WTC11 (cell line): ENCODE results near the gene CHDH. TPM values are rescaled to one million over a fixed set of nuclear protein-coding genes. Genes with fewer than 3 reads are reported as not detected.

ENCODE experiments used
- ATAC-seq: fragments of 200-7000 bp; cut with Tn5 transposase; 2 replicates; pipeline ENCODE4 v1.10.0; 2021; ENCODE audit warnings: mild to moderate bottlenecking, moderate library complexity
- CTCF ChIA-PET: fragments of 300-600 bp; sonication (Branson Sonifier 250); formaldehyde crosslinking; loops from one replicate; lab custom pipeline; 2021; ENCODE audit warnings: antibody characterized with exemption; lab: Charles Lee
- POLR2A ChIA-PET: fragments of 350-600 bp; sonication (Branson Sonifier 250); formaldehyde crosslinking; loops from one replicate; lab custom pipeline; 2021; ENCODE audit warnings: antibody characterized with exemption; lab: Charles Lee
- DNase-seq: peaks from one replicate; pipeline ENCODE4 v3.0.0; 2021; ENCODE audit warnings: low spot score
- H3K27ac Mint-ChIP-seq: 2 replicates; pipeline ENCODE4 v1.8.0; 2021; ENCODE audit warnings: mixed read lengths
- H3K27me3 Mint-ChIP-seq: 2 replicates; pipeline ENCODE4 v1.8.0; 2021; ENCODE audit warnings: low read depth, mild to moderate bottlenecking, moderate library complexity, mixed read lengths
- H3K36me3 Mint-ChIP-seq: 2 replicates; pipeline ENCODE4 v1.8.0; 2021; ENCODE audit warnings: mixed read lengths
- H3K4me1 Mint-ChIP-seq: 2 replicates; pipeline ENCODE4 v1.8.0; 2022; ENCODE audit warnings: mixed read lengths
- H3K4me3 Mint-ChIP-seq: 2 replicates; pipeline ENCODE4 v1.8.0; 2021; ENCODE audit warnings: mild to moderate bottlenecking, moderate library complexity, mixed read lengths
- H3K9me3 Mint-ChIP-seq: 2 replicates; pipeline ENCODE4 v1.8.0; 2021; ENCODE audit warnings: mixed read lengths
- CREM ChIP-seq: sonication (generic); formaldehyde crosslinking; IDR thresholded peaks from 2 replicates; pipeline ENCODE4 v1.8.1; 2022; ENCODE audit warnings: mild to moderate bottlenecking, missing genetic modification reagents, moderate library complexity
- GRHL2 ChIP-seq: fragments of 250-450 bp; sonication (Bioruptor Pico); IDR thresholded peaks from 2 replicates; pipeline ENCODE4 v1.8.0; 2022; ENCODE audit warnings: mild to moderate bottlenecking, moderate library complexity; ENCODE audit not compliant: insufficient replicate concordance, severe bottlenecking
- JAZF1 ChIP-seq: fragments of 250-450 bp; sonication (Bioruptor Pico); IDR thresholded peaks from 2 replicates; pipeline ENCODE4 v1.9.0; 2021; ENCODE audit warnings: moderate library complexity, mild to moderate bottlenecking, inconsistent platforms
- JUN ChIP-seq: sonication (generic); formaldehyde crosslinking; IDR thresholded peaks from 2 replicates; pipeline ENCODE4 v1.8.0; 2023; ENCODE audit warnings: mild to moderate bottlenecking, missing genetic modification reagents
- NFATC4 ChIP-seq: fragments of 250-450 bp; sonication (Bioruptor Pico); IDR thresholded peaks from 2 replicates; pipeline ENCODE4 v1.9.0; 2021; ENCODE audit warnings: mild to moderate bottlenecking
- NFYB ChIP-seq: sonication (generic); formaldehyde crosslinking; conservative IDR thresholded peaks from 2 replicates; pipeline ENCODE4 v1.8.0; 2022; ENCODE audit warnings: low read depth, missing genetic modification reagents
- SMAD4 ChIP-seq: sonication (generic); formaldehyde crosslinking; IDR thresholded peaks from 2 replicates; pipeline ENCODE4 v1.8.0; 2022; ENCODE audit warnings: mild to moderate bottlenecking, missing genetic modification reagents
- ZNF396 ChIP-seq: fragments of 250-450 bp; sonication (Bioruptor Pico); IDR thresholded peaks from 2 replicates; pipeline ENCODE4 v1.8.0; 2021; ENCODE audit warnings: mild to moderate bottlenecking, moderate library complexity, borderline replicate concordance
- total RNA-seq: library from RNA; stranded (reverse); gene quantifications from 3 replicates; pipeline ENCODE4 v1.2.3, GENCODE V29; 2021
- TF ChIP-seq, protein P1 (sequence below): sonication (generic); formaldehyde crosslinking; IDR thresholded peaks from 2 replicates; pipeline ENCODE4 v1.8.1; 2023; ENCODE audit warnings: mild to moderate bottlenecking, missing genetic modification reagents, moderate library complexity
- TF ChIP-seq, protein P2 (sequence below): sonication (generic); formaldehyde crosslinking; IDR thresholded peaks from 2 replicates; pipeline ENCODE4 v1.8.1; 2023; ENCODE audit warnings: mild to moderate bottlenecking, missing genetic modification reagents
- TF ChIP-seq, protein P3 (sequence below): sonication (generic); formaldehyde crosslinking; IDR thresholded peaks from 2 replicates; pipeline ENCODE4 v1.8.1; 2023; ENCODE audit warnings: mild to moderate bottlenecking, missing genetic modification reagents, borderline replicate concordance
- TF ChIP-seq, protein P4 (sequence below): fragments of 250-450 bp; sonication (Bioruptor Pico); IDR thresholded peaks from 2 replicates; pipeline ENCODE4 v1.9.0; 2021; ENCODE audit warnings: mild to moderate bottlenecking, borderline replicate concordance
- TF ChIP-seq, protein P5 (sequence below): sonication (generic); formaldehyde crosslinking; IDR thresholded peaks from 2 replicates; pipeline ENCODE4 v1.8.1; 2022; ENCODE audit warnings: mild to moderate bottlenecking, moderate library complexity, missing genetic modification reagents
- TF ChIP-seq, protein P6 (sequence below): sonication (generic); formaldehyde crosslinking; IDR thresholded peaks from 2 replicates; pipeline ENCODE4 v1.8.0; 2022; ENCODE audit warnings: mild to moderate bottlenecking, missing genetic modification reagents

The CHDH gene
- total RNA-seq, 1 experiment from 2014 or later = 11.7 TPM

DNA sequence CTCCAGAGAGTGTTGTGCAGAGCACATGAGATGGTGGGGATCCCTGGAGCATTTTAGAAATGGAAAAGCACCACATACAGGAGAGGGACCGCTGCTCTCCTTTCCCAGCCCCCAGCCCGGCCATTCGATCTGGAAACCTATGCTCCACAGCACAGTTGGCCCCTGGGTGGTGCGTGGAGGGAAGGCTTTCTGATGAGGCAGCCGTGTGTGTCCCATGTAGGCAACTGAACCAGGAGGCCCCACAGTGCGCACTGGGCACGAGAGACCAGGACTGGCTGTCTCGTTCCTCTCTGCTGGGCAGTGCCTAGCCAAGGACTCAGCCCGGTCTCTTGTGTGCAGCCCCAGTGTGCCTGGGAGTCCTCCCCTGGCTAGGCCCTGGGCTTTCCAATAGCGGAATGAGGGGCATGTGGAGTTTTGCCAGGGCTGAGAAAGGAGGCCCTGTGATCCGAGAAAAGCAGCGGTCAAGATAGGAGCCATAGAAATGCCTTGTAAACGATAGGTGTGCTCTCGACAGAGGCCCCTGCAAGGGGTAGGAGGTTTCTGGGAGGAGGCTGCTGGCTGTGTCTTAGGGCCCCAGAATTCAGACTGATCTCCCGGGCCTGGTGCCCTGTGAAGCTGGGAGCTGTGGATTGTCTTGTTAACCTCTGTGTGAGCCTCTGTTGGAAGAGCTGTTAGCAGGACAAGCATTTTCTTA, 39.0 kb downstream of the CHDH start:
- peaks cover 15% of the 10 kb centered on the region for H3K4me1 Mint-ChIP-seq
- no peak for DNase-seq
- no peaks in the 10 kb centered on the region for H3K27me3 Mint-ChIP-seq
- TF ChIP-seq CREM (CRISPR knock-in tag) (no peak), GRHL2 (CRISPR knock-in tag) (no peak), JAZF1 (CRISPR knock-in tag) (no peak), ZNF396 (CRISPR knock-in tag) (no peak)
- TF ChIP-seq, protein P1, sequence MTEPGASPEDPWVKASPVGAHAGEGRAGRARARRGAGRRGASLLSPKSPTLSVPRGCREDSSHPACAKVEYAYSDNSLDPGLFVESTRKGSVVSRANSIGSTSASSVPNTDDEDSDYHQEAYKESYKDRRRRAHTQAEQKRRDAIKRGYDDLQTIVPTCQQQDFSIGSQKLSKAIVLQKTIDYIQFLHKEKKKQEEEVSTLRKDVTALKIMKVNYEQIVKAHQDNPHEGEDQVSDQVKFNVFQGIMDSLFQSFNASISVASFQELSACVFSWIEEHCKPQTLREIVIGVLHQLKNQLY = no peak
- TF ChIP-seq, protein P2, sequence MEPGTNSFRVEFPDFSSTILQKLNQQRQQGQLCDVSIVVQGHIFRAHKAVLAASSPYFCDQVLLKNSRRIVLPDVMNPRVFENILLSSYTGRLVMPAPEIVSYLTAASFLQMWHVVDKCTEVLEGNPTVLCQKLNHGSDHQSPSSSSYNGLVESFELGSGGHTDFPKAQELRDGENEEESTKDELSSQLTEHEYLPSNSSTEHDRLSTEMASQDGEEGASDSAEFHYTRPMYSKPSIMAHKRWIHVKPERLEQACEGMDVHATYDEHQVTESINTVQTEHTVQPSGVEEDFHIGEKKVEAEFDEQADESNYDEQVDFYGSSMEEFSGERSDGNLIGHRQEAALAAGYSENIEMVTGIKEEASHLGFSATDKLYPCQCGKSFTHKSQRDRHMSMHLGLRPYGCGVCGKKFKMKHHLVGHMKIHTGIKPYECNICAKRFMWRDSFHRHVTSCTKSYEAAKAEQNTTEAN (CRISPR knock-in tag) = no peak
- TF ChIP-seq, protein P3, sequence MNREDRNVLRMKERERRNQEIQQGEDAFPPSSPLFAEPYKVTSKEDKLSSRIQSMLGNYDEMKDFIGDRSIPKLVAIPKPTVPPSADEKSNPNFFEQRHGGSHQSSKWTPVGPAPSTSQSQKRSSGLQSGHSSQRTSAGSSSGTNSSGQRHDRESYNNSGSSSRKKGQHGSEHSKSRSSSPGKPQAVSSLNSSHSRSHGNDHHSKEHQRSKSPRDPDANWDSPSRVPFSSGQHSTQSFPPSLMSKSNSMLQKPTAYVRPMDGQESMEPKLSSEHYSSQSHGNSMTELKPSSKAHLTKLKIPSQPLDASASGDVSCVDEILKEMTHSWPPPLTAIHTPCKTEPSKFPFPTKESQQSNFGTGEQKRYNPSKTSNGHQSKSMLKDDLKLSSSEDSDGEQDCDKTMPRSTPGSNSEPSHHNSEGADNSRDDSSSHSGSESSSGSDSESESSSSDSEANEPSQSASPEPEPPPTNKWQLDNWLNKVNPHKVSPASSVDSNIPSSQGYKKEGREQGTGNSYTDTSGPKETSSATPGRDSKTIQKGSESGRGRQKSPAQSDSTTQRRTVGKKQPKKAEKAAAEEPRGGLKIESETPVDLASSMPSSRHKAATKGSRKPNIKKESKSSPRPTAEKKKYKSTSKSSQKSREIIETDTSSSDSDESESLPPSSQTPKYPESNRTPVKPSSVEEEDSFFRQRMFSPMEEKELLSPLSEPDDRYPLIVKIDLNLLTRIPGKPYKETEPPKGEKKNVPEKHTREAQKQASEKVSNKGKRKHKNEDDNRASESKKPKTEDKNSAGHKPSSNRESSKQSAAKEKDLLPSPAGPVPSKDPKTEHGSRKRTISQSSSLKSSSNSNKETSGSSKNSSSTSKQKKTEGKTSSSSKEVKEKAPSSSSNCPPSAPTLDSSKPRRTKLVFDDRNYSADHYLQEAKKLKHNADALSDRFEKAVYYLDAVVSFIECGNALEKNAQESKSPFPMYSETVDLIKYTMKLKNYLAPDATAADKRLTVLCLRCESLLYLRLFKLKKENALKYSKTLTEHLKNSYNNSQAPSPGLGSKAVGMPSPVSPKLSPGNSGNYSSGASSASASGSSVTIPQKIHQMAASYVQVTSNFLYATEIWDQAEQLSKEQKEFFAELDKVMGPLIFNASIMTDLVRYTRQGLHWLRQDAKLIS = no peak
- TF ChIP-seq, protein P4, sequence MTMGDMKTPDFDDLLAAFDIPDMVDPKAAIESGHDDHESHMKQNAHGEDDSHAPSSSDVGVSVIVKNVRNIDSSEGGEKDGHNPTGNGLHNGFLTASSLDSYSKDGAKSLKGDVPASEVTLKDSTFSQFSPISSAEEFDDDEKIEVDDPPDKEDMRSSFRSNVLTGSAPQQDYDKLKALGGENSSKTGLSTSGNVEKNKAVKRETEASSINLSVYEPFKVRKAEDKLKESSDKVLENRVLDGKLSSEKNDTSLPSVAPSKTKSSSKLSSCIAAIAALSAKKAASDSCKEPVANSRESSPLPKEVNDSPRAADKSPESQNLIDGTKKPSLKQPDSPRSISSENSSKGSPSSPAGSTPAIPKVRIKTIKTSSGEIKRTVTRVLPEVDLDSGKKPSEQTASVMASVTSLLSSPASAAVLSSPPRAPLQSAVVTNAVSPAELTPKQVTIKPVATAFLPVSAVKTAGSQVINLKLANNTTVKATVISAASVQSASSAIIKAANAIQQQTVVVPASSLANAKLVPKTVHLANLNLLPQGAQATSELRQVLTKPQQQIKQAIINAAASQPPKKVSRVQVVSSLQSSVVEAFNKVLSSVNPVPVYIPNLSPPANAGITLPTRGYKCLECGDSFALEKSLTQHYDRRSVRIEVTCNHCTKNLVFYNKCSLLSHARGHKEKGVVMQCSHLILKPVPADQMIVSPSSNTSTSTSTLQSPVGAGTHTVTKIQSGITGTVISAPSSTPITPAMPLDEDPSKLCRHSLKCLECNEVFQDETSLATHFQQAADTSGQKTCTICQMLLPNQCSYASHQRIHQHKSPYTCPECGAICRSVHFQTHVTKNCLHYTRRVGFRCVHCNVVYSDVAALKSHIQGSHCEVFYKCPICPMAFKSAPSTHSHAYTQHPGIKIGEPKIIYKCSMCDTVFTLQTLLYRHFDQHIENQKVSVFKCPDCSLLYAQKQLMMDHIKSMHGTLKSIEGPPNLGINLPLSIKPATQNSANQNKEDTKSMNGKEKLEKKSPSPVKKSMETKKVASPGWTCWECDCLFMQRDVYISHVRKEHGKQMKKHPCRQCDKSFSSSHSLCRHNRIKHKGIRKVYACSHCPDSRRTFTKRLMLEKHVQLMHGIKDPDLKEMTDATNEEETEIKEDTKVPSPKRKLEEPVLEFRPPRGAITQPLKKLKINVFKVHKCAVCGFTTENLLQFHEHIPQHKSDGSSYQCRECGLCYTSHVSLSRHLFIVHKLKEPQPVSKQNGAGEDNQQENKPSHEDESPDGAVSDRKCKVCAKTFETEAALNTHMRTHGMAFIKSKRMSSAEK (CRISPR knock-in tag) = no peak
- TF ChIP-seq, all 79 proteins: peak for 0
- ChIA-PET POLR2A (no interaction called here), CTCF (no interaction called here)
- Mint-ChIP-seq H3K36me3 (no peaks in the 10 kb centered on the region), H3K9me3 (no peaks in the 10 kb centered on the region), H3K4me3 (no peak overlapping the region), H3K27ac (no peak overlapping the region)
- no peak for ATAC-seq

DNA sequence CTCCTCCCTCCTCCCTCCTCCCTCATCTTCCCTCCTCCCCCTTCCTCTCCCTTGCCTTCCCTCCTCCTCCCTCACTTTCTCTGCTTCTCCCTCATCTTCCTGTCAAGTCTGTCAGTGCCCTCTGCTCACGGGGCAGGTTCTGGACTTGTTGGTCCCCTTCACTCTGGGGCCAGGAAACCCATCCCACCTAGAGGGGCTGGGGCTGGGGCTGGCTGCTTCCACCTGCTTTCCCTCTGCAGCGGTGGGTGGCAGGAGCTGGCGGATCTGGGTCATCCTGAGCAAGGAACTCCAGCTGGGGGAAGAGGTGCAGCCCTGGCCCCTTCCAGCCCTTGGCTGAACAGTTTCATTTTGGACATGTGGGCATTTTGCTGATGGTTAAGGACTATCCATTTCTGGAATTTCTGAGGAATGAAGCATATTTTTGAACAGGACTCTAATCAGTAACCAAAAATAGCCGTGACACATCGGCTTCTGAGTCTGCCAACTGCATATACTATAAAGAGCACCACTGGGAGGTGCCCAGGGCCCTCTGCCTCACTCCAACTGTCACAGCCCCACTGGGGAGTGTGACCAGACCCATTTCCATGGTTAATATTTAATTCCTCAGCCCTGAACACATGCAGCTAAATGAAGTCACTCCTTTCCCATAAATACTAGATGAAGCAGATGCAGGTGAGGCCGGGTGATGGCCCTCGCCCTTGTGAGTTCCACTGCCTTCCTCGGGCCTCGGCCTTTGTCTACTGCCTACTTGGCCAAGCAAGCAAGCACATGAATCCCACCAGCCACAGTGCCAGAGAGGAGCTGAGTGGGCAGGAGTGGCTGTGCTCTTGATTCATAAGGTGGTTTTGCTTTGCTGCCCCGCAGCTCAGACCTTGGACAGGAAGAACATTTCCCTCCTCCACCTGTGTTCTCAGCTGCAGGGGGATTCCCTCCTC, 39.8 kb downstream of the CHDH start:
- Mint-ChIP-seq H3K27me3 (no peaks in the 10 kb centered on the region), H3K36me3 (no peaks in the 10 kb centered on the region), H3K4me1 (peaks cover 15% of the 10 kb centered on the region), H3K27ac (no peak overlapping the region), H3K4me3 (no peak overlapping the region), H3K9me3 (no peaks in the 10 kb centered on the region)
- ATAC-seq (no peak), DNase-seq (no peak)
- TF ChIP-seq, protein P5, sequence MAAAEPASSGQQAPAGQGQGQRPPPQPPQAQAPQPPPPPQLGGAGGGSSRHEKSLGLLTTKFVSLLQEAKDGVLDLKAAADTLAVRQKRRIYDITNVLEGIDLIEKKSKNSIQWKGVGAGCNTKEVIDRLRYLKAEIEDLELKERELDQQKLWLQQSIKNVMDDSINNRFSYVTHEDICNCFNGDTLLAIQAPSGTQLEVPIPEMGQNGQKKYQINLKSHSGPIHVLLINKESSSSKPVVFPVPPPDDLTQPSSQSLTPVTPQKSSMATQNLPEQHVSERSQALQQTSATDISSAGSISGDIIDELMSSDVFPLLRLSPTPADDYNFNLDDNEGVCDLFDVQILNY (CRISPR knock-in tag) = no peak
- TF ChIP-seq, protein P6, sequence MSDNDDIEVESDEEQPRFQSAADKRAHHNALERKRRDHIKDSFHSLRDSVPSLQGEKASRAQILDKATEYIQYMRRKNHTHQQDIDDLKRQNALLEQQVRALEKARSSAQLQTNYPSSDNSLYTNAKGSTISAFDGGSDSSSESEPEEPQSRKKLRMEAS (CRISPR knock-in tag) = no peak
- no peak for TF ChIP-seq NFATC4 (CRISPR knock-in tag)
- no peak for TF ChIP-seq SMAD4 (CRISPR knock-in tag)
- no peak for TF ChIP-seq JUN
- TF ChIP-seq NFYB (CRISPR knock-in tag) = no peak
- ChIA-PET CTCF (no interaction called here), POLR2A (no interaction called here)
